Neural cell (in vitro differentiated cells): Measurements from ENCODE around the gene SKI.

Experiments used
- CTCF ChIP-seq: fragments of 450-650 bp; IDR thresholded peaks from 2 replicates; pipeline ENCODE4 v1.5.1; 2014; ENCODE audit warnings: antibody characterized with exemption, mild to moderate bottlenecking, moderate library complexity; ENCODE audit not compliant: poor library complexity, severe bottlenecking
- EP300 ChIP-seq: fragments of 450-650 bp; conservative IDR thresholded peaks from 2 replicates; pipeline ENCODE4 v1.6.1; 2014; ENCODE audit warnings: antibody characterized with exemption, mild to moderate bottlenecking, moderate library complexity; ENCODE audit not compliant: poor library complexity, severe bottlenecking
- EZH2 ChIP-seq: fragments of 200-600, 300-800 bp; shearing (Covaris generic), sonication (generic); IDR thresholded peaks from 2 replicates; pipeline ENCODE4 v1.6.1; 2014; ENCODE audit warnings: antibody characterized with exemption, low read length, borderline replicate concordance, mild to moderate bottlenecking; ENCODE audit not compliant: insufficient read depth, poor library complexity, severe bottlenecking
- MXI1 ChIP-seq: fragments of 450-650 bp; conservative IDR thresholded peaks from 2 replicates; pipeline ENCODE4 v1.6.1; 2014; ENCODE audit warnings: antibody characterized with exemption, mild to moderate bottlenecking; ENCODE audit not compliant: poor library complexity, severe bottlenecking
- POLR2AphosphoS5 ChIP-seq: IDR thresholded peaks from 2 replicates; pipeline ENCODE4 v1.6.1; 2012
- RAD21 ChIP-seq: fragments of 450-650 bp; conservative IDR thresholded peaks from 2 replicates; pipeline ENCODE4 v1.6.1; 2014; ENCODE audit warnings: antibody characterized with exemption, mild to moderate bottlenecking, moderate library complexity
- SMC3 ChIP-seq: fragments of 450-650 bp; conservative IDR thresholded peaks from 2 replicates; pipeline ENCODE4 v1.6.1; 2014; ENCODE audit warnings: antibody characterized with exemption, mild to moderate bottlenecking, moderate library complexity; ENCODE audit not compliant: poor library complexity
- TAF1 ChIP-seq: IDR thresholded peaks from 2 replicates; pipeline ENCODE4 v1.6.1; 2012; ENCODE audit warnings: low read depth

DNA sequence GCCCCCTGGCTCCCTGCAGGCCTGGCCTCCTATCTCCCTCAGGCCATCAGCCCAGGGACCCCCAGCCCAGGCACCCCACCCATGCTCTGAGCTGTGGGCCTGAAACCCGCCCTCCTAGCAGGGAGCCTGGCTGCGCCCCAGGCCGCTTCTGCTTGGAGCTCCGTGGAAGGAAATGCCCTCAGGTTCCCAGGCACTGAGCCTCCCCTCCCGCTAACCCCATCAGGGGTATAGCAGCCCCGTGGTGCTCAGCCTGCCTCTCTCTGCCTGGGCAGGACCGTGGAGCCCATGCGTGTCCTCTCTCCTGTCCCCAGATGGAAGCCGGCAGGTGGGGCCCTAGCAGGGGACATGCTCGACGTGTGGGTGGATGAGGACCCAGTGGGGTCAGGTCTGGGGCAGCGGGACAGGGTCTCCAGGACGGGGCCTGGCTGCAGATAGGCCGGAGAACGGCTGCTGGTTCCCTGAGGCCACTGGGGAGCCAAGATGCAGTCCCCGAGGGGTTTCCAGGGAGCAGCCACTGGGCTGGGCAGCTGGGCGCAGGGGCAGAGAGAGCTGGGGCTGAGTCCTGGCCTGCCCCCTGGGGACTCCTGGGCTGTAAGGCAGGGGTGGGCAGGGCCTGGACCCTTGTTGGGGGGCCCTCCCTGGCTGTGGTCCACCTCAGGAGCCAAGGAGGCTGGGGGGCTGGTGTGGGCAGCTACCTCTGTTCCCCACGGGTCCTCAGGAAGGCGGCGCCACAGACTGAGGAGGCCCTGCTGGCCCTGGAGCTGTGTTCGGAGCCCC is 87.7 kb downstream of the SKI start:
- TF ChIP-seq POLR2AphosphoS5 (no peak), CTCF (no peak), EP300 (no peak), EZH2 (no peak), RAD21 (no peak), SMC3 (no peak), TAF1 (no peak), MXI1 (no peak)
